Gastroesophageal sphincter (tissue), 4 donors: ENCODE results near the gene TBC1D19. TPM values are rescaled to one million over a fixed set of nuclear protein-coding genes. Genes with fewer than 3 reads are reported as not detected.

Experiments
- ATAC-seq: fragments of 150-250 bp; one replicate; pipeline ENCODE4 v1.9.1; 2016; ENCODE audit warnings: mild to moderate bottlenecking, moderate library complexity
- H3K27ac ChIP-seq, 4 donors: fragments of 200-600 bp; sonication (generic) in 3 of 4; 1 replicate in 3 of 4; 2 replicates in 1 of 4; pipeline ENCODE4 v1.5.1; 2016 to 2019
- H3K27me3 ChIP-seq: fragments of 200-600 bp; sonication (generic); one replicate; pipeline ENCODE4 v1.5.1; 2019
- H3K36me3 ChIP-seq, 2 donors: fragments of 200-600 bp; sonication (generic); one replicate each; pipeline ENCODE4 v1.5.1; 2019; ENCODE audit warnings: control low read depth in 1 of 2
- H3K4me1 ChIP-seq, 3 donors: fragments of 200-600 bp; sonication (generic); 1 replicate in 2 of 3; 2 replicates in 1 of 3; pipeline ENCODE4 v1.5.1; 2016 to 2019; ENCODE audit warnings: control low read depth in 2 of 3
- H3K4me3 ChIP-seq, 2 donors: fragments of 200-600 bp; sonication (generic); one replicate each; pipeline ENCODE4 v1.5.1; 2019; ENCODE audit warnings: mild to moderate bottlenecking in 1 of 2, moderate library complexity in 1 of 2
- H3K9me3 ChIP-seq, 3 donors: fragments of 200-600 bp; sonication (generic); one replicate each; pipeline ENCODE4 v1.5.1; 2017 to 2019; ENCODE audit warnings: control low read depth in 2 of 3
- CTCF ChIP-seq, 4 experiments: fragments of 200-600 bp in 2 of 4; fragments of 450-650 bp in 2 of 4; sonication (generic) in 1 of 4; IDR thresholded peaks; one replicate each; pipeline ENCODE4 v1.5.1; 2017 to 2019; ENCODE audit warnings: antibody characterized with exemption in 4 of 4, mild to moderate bottlenecking in 2 of 4, moderate library complexity in 2 of 4
- EP300 ChIP-seq: sonication (generic); formaldehyde crosslinking; IDR thresholded peaks from one replicate; pipeline ENCODE4 v1.6.1; 2017; ENCODE audit warnings: antibody characterized with exemption, mild to moderate bottlenecking
- POLR2A ChIP-seq, 2 donors: fragments of 450-650 bp; IDR thresholded peaks; one replicate each; pipeline ENCODE4 v1.6.1; 2017; ENCODE audit warnings: antibody characterized with exemption in 2 of 2, mild to moderate bottlenecking in 2 of 2, moderate library complexity in 1 of 2
- POLR2AphosphoS5 ChIP-seq: sonication (generic); formaldehyde crosslinking; IDR thresholded peaks from one replicate; pipeline ENCODE4 v1.6.1; 2017; ENCODE audit warnings: antibody characterized with exemption
- WGBS, 2 donors: methylation state at CpG; one replicate each; pipeline ENCODE4 v1.1.5; 2018; ENCODE audit warnings: low coverage in 1 of 2; 5-methylcytosine and 5-hydroxymethylcytosine counted together
- total RNA-seq, 4 donors: library from RNA; depleted of rRNA; stranded (reverse); fragments of >200 nt; gene quantifications; one replicate each; pipeline ENCODE4 v1.1.0, GENCODE V29; 2016

Gene TBC1D19
- total RNA-seq, 4 donors from 2014 or later, result 13.2 to 20.1 (median 15.9) TPM

DNA sequence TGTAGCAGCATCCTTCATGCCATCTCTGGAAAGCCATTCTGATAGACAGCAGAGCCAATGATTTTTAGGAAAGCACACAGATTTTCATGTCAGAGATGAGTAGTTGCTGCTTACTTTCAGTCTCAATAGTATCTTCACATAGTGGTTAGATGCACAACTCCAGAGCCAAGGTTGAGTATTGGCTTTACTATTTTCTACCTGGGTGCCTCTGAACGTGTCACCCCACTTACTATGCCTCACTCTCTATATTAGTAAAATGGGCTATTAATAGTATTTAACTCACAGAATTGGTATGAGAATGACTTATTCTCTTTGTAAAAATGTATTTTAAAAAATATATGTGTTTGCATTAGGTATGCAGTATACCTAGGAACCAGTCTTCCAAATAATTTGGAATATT is 168.0 kb downstream of the TBC1D19 start:
- no peak for ATAC-seq
- Histone ChIP-seq H3K4me3 (no peak overlapping the region), H3K27ac (no peak overlapping the region), H3K9me3 (no peaks in the 10 kb centered on the region), H3K36me3 (peaks cover 5 to 31% of the 10 kb centered on the region in 2 donors), H3K4me1 (peaks cover 0 to 7% (median 0%) of the 10 kb centered on the region in 3 donors), H3K27me3 (no peaks in the 10 kb centered on the region)
- no peak for TF ChIP-seq POLR2A (IDR thresholded peaks at IDR 0.05)
- no peak for TF ChIP-seq EP300
- TF ChIP-seq POLR2AphosphoS5, result no peak
- no peak for TF ChIP-seq CTCF (IDR thresholded peaks at IDR 0.05)
- 80 to 86% methylated on average over 1 of the region's 1 CpG for WGBS, 2 donors

- Histone ChIP-seq H3K36me3 (peaks cover 5 to 37% of the 10 kb centered on the region in 2 donors), H3K27ac (no peak overlapping the region), H3K4me1 (peaks cover 0 to 7% (median 0%) of the 10 kb centered on the region in 3 donors), H3K9me3 (no peaks in the 10 kb centered on the region), H3K4me3 (no peak overlapping the region), H3K27me3 (no peaks in the 10 kb centered on the region)
- TF ChIP-seq CTCF (IDR thresholded peaks at IDR 0.05), result no peak
- no peak for TF ChIP-seq POLR2A (IDR thresholded peaks at IDR 0.05)
- TF ChIP-seq EP300, result no peak
- no peak for TF ChIP-seq POLR2AphosphoS5
- ATAC-seq, result no peak
- WGBS, 2 donors, result 96 to 100% methylated on average over 2 of the region's 2 CpGs
Observed at GRCh38 chr4:26753187-26753586, 169.3 kb downstream of the TBC1D19 start.

DNA sequence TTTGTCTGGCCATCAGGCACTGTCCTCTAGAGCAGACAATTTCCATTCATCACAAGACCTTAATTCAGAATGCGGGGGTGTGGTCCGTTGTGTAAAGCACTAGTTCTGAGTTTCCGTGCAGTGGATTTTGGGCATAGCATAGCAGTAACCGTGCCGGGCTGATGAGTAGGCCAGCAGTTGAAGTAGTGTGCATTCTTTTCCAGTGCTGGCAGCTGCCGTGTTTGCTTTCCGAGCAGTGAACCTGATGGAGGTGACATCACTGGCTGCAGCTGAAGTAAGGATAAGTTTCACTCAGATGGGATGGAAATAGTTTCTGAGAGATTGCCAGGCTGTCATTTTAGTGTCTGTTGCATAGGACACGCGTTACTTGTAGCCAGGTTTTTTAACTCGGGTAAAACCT is 169.7 kb downstream of the TBC1D19 start:
- H3K9me3 ChIP-seq, result no peaks in the 10 kb centered on the region
- peak; percentile 38 for TF ChIP-seq POLR2AphosphoS5
- no peak for TF ChIP-seq POLR2A (IDR thresholded peaks at IDR 0.05)
- no peak for TF ChIP-seq EP300
- no peaks in the 10 kb centered on the region for H3K27me3 ChIP-seq
- H3K36me3 ChIP-seq, result peaks cover 5 to 34% of the 10 kb centered on the region in 2 donors
- no peak overlapping the region for H3K27ac ChIP-seq
- H3K4me1 ChIP-seq, result peaks cover 0 to 7% (median 0%) of the 10 kb centered on the region in 3 donors
- H3K4me3 ChIP-seq, result no peak overlapping the region
- WGBS, 2 donors, result 43 to 100% methylated on average over 1 to 8 of the region's 10 CpGs
- peak; percentile 51 for ATAC-seq

- no peak overlapping the region for H3K27ac ChIP-seq
- no peak for ATAC-seq
- no peaks in the 10 kb centered on the region for H3K9me3 ChIP-seq
- H3K4me1 ChIP-seq, result peaks cover 0 to 7% (median 0%) of the 10 kb centered on the region in 3 donors
- WGBS, 2 donors, result 86 to 100% methylated on average over 1 of the region's 1 CpG
- H3K4me3 ChIP-seq, result no peak overlapping the region
- peaks cover 0 to 24% of the 10 kb centered on the region in 2 donors for H3K36me3 ChIP-seq
- TF ChIP-seq CTCF (IDR thresholded peaks at IDR 0.05) (no peak), POLR2AphosphoS5 (no peak), EP300 (no peak), POLR2A (IDR thresholded peaks at IDR 0.05) (no peak)
- H3K27me3 ChIP-seq, result no peaks in the 10 kb centered on the region
Observed at GRCh38 chr4:26757751-26758150, 173.9 kb downstream of the TBC1D19 start.

DNA sequence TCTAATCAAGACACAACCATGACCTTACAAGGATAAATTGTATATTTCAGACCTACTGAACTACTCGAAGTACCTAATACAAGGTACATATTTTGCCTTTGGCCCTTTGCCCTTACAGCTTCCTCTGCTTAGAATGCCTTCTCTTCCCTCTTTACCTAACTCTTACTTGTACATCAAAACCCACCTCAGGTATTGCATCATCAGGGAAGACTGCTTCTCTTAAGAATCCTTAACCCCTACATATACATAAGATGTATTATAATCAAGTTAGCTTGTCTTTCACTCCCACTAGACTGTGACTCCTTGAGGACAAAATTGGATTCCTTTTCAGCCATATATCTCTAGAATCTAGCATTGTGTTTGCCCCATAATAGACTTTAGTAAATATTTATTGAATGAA is 175.0 kb downstream of the TBC1D19 start:
- ATAC-seq, result no peak
- Histone ChIP-seq H3K27ac (no peak overlapping the region), H3K4me3 (no peak overlapping the region), H3K4me1 (peaks cover 0 to 3% (median 0%) of the 10 kb centered on the region in 3 donors), H3K36me3 (peaks cover 0 to 24% of the 10 kb centered on the region in 2 donors), H3K9me3 (no peaks in the 10 kb centered on the region), H3K27me3 (no peaks in the 10 kb centered on the region)
- TF ChIP-seq POLR2AphosphoS5, result no peak
- TF ChIP-seq EP300, result no peak
- no peak for TF ChIP-seq CTCF (IDR thresholded peaks at IDR 0.05)
- TF ChIP-seq POLR2A (IDR thresholded peaks at IDR 0.05), result no peak
- 73 to 83% methylated on average over 1 of the region's 1 CpG for WGBS, 2 donors
